Measurements from ENCODE around the gene BTBD6.
A peak's percentile ranks its signal among the peaks of the same experiment; 100 is the strongest.

BTBD6 gene

GRCh38 chr14:105248368-105249181, at the start of gene BTBD6:
TSS of gene BTBD6 (plus strand) at chr14:105248533. CDS start at chr14:105248712, 179 bp downstream.
- DNase-seq = peak; percentile 79

- DNase-seq = no peak
These were observed 49.7 kb upstream of the BTBD6 start for GRCh38 chr14:105198588-105198987.

- no peak for DNase-seq
These were observed 49.2 kb upstream of the BTBD6 start for GRCh38 chr14:105199093-105199492.

GRCh38 chr14:105200074-105200473, 48.3 kb upstream of the BTBD6 start:
- DNase-seq = no peak

- no peak for DNase-seq
These were observed 47.7 kb upstream of the BTBD6 start for GRCh38 chr14:105200641-105201040.

- DNase-seq = no peak
These were observed 47.0 kb upstream of the BTBD6 start for GRCh38 chr14:105201156-105201924.

- DNase-seq = no peak
These were observed 46.3 kb upstream of the BTBD6 start for GRCh38 chr14:105201925-105202513.

GRCh38 chr14:105203057-105203531, 45.2 kb upstream of the BTBD6 start:
- DNase-seq = peak; percentile 46

GRCh38 chr14:105203701-105204100, 44.6 kb upstream of the BTBD6 start:
- no peak for DNase-seq

- no peak for DNase-seq
These were observed 44.0 kb upstream of the BTBD6 start for GRCh38 chr14:105204206-105204930.

GRCh38 chr14:105204931-105205672, 43.2 kb upstream of the BTBD6 start:
- no peak for DNase-seq

GRCh38 chr14:105205673-105206208, 42.6 kb upstream of the BTBD6 start:
- DNase-seq = no peak

- no peak for DNase-seq
These were observed 41.5 kb upstream of the BTBD6 start for GRCh38 chr14:105206873-105207272.

GRCh38 chr14:105207460-105207901, 40.9 kb upstream of the BTBD6 start:
- DNase-seq = no peak

GRCh38 chr14:105207996-105208737, 40.2 kb upstream of the BTBD6 start:
- DNase-seq = no peak

GRCh38 chr14:105208738-105209075, 39.6 kb upstream of the BTBD6 start:
- no peak for DNase-seq

GRCh38 chr14:105209091-105209490, 39.2 kb upstream of the BTBD6 start:
- no peak for DNase-seq

- no peak for DNase-seq
These were observed 38.7 kb upstream of the BTBD6 start for GRCh38 chr14:105209646-105210045.

- no peak for DNase-seq
These were observed 37.9 kb upstream of the BTBD6 start for GRCh38 chr14:105210266-105211025.

- no peak for DNase-seq
These were observed 37.1 kb upstream of the BTBD6 start for GRCh38 chr14:105211086-105211757.

Data from fibroblast of skin of right quadriceps (primary cell).